Measurements from ENCODE around the gene ALPL. TPM values are rescaled to one million over a fixed set of nuclear protein-coding genes. Genes with fewer than 3 reads are reported as not detected.
A peak's percentile ranks its signal among the peaks of the same experiment; 100 is the strongest.

ALPL gene
- total RNA-seq, 1 donor from 2014 or later, result not detected

GRCh38 chr1:21575351-21575942, 66.2 kb downstream of the ALPL start:
- no peak for DNase-seq (ENCODE audit: low read depth)
- no peak overlapping the region for H3K4me3 ChIP-seq (ENCODE audit: low read depth, low read length)
- TF ChIP-seq CTCF (conservative IDR thresholded peaks at IDR 0.05; ENCODE audit: low read depth, low read length), result no peak

GRCh38 chr1:21576031-21576797, 67.0 kb downstream of the ALPL start:
- no peak for DNase-seq (ENCODE audit: low read depth)
- TF ChIP-seq CTCF (conservative IDR thresholded peaks at IDR 0.05; ENCODE audit: low read depth, low read length), result no peak
- H3K4me3 ChIP-seq (ENCODE audit: low read depth, low read length), result no peak overlapping the region

GRCh38 chr1:21576798-21577187, 67.6 kb downstream of the ALPL start:
- no peak for TF ChIP-seq CTCF (conservative IDR thresholded peaks at IDR 0.05; ENCODE audit: low read depth, low read length)
- DNase-seq (ENCODE audit: low read depth), result no peak
- H3K4me3 ChIP-seq (ENCODE audit: low read depth, low read length), result no peak overlapping the region

GRCh38 chr1:21577324-21577723, 68.1 kb downstream of the ALPL start:
- DNase-seq (ENCODE audit: low read depth), result no peak
- no peak for TF ChIP-seq CTCF (conservative IDR thresholded peaks at IDR 0.05; ENCODE audit: low read depth, low read length)
- no peak overlapping the region for H3K4me3 ChIP-seq (ENCODE audit: low read depth, low read length)

GRCh38 chr1:21577933-21578332, 68.7 kb downstream of the ALPL start:
- TF ChIP-seq CTCF (conservative IDR thresholded peaks at IDR 0.05; ENCODE audit: low read depth, low read length), result no peak
- DNase-seq (ENCODE audit: low read depth), result no peak
- no peak overlapping the region for H3K4me3 ChIP-seq (ENCODE audit: low read depth, low read length)

- no peak overlapping the region for H3K4me3 ChIP-seq (ENCODE audit: low read depth, low read length)
- TF ChIP-seq CTCF (conservative IDR thresholded peaks at IDR 0.05; ENCODE audit: low read depth, low read length), result no peak
- DNase-seq (ENCODE audit: low read depth), result peak; percentile 55
Measured at GRCh38 chr1:21579791-21580190, 70.6 kb downstream of the ALPL start.

GRCh38 chr1:21584096-21584495, 74.9 kb downstream of the ALPL start:
- H3K4me3 ChIP-seq (ENCODE audit: low read depth, low read length), result no peak overlapping the region
- DNase-seq (ENCODE audit: low read depth), result no peak
- no peak for TF ChIP-seq CTCF (conservative IDR thresholded peaks at IDR 0.05; ENCODE audit: low read depth, low read length)

Measured in epithelial cell of proximal tubule (primary cell).